HG02938 (cell line): ENCODE results near the gene ZBTB20.

Source experiments
- ATAC-seq: cut with Tn5 transposase; IDR thresholded peaks from one replicate; pipeline ENCODE4 v1.9.1; 2021; ENCODE audit warnings: mild to moderate bottlenecking, moderate library complexity; ENCODE audit not compliant: unreplicated experiment

ZBTB20 gene

DNA sequence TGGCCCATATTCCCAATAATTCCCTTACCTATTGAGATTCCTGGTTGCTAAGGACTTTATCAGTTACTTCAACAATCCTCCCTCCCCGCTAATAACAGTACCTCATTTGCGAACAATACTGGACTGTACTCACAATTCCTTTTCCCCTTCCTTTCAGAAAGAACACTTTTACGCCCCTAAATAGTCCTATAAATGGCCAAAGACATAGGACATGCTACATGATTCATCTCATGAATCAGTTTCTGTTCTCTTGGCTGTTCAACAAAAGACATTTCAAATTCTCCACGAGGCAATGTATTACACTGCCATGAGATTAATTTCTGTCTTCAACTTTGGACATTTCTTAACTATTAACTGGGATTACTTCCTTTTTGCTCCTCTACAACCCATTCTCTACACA, 588.8 kb downstream of the ZBTB20 start:
- ATAC-seq, result no peak

DNA sequence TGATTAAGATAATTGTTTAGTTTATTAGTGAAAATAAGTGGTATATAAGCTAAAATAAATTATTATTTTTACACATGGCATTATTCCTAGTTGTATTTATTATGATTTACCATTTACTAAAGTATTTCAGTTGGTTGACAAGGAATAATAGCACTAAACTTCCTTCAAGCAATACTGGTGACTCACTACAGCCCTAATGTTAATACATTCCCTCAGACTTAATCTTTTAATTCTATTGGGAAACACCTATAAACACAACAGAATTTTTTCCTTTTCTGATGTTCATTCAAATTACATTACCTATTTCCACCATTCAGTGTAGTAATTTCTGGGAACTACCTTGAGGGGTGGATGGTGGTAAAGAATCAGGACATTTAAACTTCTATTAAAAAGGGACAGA, 589.3 kb downstream of the ZBTB20 start:
- no peak for ATAC-seq

DNA sequence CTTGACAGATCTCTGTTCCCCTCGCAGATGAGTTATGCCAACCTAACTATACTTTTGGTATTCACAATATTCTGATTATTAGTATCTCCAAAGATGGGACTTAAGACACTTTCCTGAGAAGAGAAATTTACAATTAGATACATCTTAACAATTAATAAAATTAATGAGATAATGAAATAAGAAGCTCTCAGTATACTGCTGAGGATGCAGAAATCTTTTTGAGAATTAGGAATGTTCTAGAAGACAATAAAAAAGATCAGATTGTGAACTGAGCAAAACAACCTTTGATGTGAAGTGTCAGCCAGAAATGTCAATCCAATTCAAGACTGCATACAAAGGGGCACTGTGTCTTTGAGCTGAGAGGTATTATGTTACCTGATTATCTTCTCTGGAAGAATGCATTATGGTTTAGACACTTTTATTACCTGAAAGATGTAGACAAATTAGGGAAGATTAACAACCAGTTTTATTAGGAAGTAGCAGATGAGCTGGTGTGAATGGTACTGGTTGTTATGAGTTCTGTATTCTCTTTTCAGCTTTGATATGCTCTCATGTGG, 590.4 kb downstream of the ZBTB20 start:
- ATAC-seq, result no peak

DNA sequence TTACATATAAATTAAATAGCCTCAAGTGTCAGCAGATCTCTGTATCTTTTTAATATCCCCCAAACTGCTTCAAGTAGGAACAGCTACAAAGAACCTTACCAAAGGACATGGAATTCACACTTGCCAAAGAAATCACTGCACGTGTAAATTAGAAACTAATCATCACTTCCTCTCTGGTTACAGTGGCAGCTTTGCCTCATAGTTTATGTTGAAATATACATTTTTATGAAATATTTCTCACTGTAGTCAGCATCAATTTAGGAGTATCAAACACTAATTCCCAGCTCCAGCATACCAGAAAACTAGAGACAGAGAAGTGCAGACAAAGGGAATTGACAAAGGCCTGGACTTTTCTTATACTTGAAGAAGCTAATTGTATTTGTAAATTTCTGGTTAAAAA, 592.4 kb downstream of the ZBTB20 start:
- no peak for ATAC-seq

DNA sequence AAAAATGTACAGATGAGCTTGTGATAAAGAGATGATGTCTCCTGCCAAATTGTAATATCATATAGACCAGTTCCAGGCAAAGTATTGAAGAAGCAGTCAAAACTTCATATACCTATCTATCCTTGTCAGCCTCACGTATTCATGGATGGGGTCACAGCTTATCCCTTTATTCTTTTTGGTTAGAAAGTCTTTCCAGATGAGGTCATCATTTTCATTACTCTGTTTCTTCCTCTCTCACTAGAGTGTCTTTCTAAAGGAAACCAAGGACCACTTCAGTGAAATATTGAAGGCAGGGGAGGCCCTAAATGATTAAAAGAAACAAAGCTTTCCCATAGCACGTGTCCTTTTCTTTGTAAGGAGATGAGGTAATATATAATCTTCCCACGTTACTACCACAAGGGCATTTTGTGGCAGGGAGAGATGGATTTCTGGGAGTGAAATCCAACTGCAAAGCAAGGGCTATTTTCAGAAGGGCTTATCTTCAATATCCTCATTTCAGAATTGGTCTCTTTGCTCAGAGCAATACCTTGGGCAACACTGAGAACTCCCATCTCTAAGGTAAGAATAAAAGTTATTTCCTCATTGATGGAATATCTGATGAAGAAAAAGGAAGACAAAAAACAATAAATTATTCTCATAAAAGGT, 593.0 kb downstream of the ZBTB20 start:
- no peak for ATAC-seq

DNA sequence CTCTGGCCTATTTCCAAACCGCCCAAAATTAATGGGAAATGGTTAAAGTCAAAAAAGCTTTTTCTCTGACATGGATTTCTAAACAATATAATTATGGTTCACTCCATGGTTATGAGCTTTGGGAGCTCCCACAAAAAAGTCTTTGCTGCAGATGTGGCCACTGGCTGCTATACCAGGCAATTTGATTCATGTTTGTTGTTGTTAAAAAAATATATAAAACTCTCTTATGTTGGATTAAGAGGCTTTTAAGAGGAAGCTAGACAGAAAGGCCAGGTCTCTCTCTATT, 594.6 kb downstream of the ZBTB20 start:
- no peak for ATAC-seq

DNA sequence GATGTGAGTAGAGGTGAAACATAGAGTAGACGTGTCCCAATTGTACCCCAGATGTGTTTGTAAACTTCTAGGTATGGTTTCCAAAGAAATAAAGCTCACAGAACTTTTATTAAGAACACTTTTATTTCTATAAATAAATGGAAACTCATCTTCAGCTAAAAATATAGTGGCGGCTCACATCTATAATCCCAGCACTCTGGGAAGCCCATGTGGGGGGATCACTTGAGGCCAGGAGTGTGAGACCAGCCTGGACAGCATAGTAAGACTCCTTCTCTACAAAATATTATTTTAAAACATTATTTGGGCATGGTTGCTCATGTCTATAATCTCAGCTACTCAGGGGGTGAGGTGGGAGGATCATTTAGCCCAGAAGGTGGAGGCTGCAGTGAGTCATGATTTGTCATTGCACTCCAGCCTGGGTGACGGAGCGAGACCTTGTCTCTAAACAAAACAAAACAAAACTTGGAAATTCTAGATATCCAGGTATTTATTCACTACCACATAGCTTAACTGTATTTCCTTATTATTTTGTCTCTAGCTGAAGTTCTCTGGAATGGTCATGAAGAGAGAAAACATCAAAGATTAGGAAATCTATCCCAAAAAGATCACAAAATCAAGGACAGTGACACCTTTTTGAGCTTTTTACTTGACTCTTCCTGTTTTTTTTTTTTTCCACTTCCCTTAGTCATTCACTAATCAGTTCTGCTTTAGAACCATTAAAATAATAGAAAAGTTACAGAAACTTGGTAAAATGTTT, 595.1 kb downstream of the ZBTB20 start:
- no peak for ATAC-seq

DNA sequence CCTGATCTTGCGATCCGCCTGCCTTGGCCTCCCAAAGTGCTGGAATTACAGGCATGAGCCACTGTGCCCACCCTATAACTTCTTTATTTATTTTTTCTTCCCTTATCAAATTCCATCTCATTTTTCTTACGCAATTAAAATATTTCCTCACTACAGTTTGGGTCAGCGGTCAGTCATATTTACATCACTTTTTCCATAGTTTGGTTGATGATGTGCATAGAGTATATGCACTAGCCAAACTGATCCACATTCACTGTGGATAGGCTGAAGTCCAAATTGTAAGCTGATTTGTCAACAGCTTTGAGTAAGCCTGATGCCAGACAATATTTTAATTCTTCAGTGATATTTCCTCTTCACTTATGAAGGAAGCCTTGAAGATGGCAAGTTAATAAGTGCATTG, 596.9 kb downstream of the ZBTB20 start:
- no peak for ATAC-seq

DNA sequence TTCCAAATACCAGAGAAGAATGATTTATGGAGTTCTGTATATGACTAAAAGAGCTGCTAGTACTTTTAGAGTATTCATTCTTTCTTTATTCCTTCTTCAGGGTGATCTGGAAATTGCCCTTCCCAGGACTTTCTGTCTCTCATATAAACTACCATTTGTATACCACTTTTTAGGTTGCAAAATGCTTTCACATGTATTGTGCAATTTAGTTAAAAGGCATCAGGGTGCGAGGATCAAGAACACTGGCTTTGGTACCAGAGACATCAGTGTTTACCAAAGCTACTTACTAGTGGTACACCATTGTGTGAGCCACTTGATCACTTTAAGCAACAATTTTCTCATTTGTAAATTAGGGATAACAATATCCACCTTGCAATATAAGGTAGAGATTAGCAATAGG, 601.9 kb downstream of the ZBTB20 start:
- no peak for ATAC-seq

DNA sequence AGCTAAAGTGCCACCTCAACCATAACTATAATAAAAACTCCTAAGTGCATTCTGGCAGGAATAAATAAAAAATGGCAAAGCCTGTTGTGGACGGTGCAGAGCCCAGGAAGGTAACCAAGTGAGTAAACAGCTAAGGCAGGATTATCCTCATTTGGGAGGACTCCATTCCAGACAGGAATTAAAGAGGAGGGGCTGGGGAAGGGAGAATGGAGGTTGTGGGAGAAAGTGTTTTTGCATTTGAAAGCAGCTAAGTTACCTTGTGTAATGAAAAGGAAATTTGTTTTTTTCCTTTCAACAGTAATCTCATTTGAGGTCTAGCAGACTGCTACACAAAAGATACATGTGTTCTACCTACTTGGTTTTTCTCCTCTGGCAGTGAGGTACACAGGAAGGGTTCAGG, 604.7 kb downstream of the ZBTB20 start:
- ATAC-seq, result no peak

DNA sequence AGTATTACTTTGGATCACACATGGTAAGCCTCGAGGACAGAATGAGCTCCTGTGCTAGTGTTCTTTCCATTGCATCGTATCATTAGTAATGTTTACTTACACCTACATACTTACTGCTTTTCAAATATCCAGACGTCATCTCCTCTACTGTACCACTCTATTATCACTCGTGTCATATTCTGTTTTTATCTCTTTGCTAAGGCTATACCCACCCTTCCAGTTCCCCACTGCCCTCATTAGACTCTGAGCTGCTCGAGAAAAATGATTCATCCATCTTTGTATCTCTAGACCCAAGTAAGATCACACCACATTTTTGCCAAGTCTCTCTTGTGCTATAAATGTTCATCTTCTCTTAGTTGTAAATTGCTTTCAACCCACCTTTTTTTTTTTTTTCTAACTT, 607.6 kb downstream of the ZBTB20 start:
- no peak for ATAC-seq

DNA sequence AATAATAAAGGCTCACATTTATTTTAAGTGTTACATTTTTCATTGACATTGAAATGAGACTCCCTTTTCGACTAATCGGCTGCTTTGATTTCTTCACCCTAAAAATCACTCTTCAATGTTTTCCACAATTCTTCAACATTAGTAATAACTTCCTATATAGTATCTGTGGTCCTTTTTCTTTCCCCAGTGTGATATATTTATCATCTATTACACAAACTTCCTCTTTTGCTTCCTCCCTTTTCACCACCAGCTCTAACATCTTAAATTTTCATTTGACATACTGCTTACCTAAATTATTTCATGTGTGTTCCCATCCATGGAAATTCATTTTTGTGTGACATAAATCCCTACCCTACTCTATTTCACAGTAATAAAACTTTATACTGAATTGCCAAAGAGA, 608.9 kb downstream of the ZBTB20 start:
- no peak for ATAC-seq

DNA sequence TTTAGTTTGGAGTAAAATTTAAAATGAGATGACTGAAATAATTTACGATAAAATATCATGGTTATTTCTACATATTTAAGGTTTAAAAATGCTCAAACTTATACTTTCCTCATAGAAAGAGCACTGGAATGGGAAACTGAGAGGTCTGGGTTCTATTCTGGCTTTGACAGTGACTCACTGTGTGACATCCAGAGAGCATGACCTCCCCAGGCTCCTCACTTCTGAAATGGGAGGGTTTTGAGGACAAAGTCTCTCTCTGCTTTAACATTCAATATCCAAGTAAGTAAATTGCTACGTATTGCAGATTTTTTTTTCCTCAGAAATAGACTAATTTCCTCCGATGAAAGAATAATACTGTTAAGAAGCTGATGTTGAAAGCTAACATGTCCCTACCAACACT, 618.6 kb downstream of the ZBTB20 start:
- no peak for ATAC-seq

DNA sequence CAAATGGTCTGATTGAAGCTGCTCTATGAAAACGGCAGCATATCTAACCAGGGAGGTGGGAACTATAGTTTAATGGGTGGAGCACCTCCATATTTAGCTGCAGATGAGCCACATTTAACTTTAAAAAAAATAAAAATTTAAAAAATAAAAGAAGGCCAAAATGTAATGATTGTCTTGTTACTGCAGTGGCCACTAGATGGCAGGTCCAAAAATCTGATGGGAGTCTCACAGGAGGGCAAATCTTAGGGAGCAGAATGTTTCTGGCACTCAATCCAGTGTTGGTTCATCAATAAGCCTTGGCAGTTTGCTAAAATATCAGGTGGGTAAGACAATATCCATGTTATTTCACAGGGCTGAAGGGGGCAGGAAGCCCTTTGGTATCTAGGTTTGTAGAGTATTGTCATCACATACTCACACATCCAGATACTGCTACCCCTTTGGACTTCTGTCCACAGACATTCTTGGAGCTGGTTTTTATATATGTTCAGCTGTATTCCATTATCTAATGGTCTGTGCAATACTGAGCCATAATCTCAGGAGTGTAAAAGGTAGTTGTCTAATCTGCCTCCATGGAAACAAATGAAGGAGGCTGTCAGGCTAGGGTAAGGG, 619.9 kb downstream of the ZBTB20 start:
- no peak for ATAC-seq

DNA sequence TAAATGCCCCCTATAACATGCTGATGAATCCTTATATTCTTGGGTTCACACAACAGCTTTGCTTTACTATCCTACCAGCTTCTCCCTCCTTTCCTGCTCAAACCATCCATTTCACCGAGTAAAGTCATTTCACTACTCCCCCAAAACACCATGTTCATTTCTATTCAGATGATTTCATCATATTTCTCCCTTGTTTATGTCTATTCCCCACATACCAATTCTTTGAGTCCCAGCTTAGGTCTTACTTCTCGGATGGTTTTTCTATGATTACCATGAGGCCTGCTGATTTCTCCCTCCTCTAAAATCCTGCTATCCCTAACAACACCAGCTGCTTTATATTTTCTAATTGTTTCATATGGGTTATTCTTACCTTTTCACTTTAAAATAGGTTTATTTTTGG, 621.8 kb downstream of the ZBTB20 start:
- no peak for ATAC-seq

DNA sequence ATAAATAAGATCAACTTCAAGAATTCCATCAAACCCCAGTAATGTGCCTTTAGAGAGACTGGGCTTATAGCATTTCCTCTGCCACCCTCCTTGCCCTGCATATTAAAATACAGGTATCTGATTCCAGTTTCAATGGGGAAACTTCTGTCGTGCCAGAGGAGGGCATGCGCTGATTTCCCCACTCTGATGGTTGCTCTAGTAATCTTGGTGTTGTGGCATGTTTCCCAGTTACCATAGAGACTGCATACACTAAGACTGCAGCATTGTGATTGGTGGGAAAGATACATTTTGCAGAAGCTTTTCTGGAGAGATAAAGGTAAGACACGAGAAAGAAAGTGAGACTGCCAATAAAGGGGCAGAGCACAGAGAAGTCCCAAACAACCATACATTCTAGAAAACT, 627.7 kb downstream of the ZBTB20 start:
- ATAC-seq, result peak; percentile 98

DNA sequence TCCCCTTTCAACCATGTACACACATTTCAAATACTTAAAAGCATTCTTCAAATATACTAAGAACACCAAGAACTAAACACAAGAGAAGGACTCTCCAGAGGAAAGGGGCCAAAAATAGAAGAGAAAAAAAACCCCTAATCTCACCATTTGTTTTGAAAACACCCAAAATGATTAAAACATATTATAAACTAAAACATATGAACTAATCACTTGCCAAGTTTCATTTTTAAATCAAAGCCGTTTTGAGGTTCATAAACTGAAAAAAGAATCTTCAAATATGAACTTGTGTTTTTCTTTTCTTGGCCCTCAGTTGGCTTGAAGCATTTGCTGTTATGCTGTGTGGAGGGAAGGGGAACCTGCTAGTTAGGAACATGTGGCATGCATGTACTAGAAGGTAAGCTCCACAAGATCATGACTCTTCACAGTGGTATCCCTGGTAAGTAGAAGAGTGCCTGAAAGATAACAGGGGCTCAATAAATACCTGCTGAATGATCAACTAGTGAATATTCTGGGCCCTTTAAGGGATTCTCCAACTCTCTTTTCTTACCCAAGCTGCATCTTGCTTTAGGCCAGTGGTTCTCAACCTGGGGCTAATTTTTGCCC, 628.8 kb downstream of the ZBTB20 start:
- no peak for ATAC-seq

DNA sequence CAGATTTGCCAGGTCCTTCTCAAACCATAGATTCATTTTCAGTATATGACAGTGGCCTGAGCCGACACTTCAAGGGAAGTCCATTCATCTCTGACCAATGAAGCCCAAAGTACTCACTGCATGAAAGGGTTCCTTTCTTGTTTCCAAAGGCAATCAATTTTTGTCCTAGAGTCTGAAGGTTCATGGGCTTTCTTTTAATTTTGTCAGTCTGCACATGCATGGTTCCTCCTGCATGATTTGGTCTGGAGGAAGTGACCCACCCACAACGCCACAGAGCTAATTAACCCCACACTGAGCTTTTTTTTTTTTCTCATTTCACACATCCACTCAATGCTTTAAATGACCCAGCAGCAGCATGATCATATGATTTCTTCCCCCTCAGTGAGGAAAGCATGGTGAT, 636.9 kb downstream of the ZBTB20 start:
- no peak for ATAC-seq

DNA sequence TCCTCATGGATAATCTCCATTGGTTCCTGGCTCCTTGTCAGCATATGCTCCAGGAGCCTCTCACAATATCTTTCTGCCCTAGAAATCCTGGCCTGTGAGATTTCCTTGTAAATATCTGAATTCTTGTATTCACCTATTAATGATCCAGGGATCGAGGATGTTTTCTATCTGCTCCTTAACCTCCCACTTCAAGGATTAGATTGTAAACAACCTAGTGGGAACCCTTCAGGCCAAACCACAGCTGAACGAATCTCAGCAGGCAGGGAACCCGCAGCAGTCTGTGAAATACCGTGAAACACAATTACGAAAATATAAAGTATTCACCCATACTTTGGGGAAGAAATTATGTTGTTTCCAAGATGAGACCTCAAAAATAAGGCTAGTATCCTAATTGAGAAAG, 637.3 kb downstream of the ZBTB20 start:
- ATAC-seq, result no peak

DNA sequence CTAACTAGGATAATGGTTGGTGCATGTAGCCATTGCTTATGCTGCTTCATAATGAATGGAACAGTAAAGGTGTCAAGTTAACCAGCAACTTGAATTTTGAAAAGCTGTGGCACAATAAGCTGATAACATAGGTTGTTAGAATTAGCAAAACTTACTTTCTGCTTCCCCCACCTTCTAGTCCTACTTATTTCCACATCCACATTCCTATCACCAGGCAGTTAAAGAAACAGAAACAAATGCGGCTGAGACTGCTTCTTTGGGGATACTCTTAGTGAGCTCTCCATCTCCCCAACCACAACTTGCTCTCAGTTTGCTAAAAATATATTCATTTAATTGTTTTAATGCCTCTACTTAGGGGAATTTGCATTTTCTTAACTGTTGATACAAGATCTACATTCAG, 638.1 kb downstream of the ZBTB20 start:
- ATAC-seq, result no peak

DNA sequence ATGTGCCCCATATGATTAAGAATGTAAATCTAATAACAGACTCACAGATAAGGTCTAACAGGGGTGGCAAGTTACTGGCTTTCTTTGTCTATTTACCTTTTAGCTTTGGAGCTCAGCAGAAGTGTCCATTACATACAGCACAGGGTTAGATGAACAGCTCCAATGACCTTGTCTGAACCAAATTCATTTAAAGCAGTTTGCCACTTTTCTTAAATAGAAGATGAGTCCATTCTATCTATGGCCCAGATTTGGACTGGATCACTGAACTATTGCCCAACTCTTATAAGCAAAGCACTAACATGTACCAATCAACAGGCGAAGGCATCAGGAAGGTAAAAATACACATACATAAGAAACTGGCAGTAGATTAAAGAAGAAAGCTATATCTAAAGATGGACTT, 638.9 kb downstream of the ZBTB20 start:
- ATAC-seq, result no peak
